A549 (cell line): ENCODE data around the gene EPHB6. TPM values are rescaled to one million over a fixed set of nuclear protein-coding genes. Genes with fewer than 3 reads are reported as not detected.
A peak's percentile ranks its signal among the peaks of the same experiment; 100 is the strongest.

Experiments
- ATAC-seq, 2 experiments: fragments of 200-7000 bp in 1 of 2; fragments of >200 bp in 1 of 2; cut with Nextera tagmentation in 1 of 2; cut with Tn5 transposase in 1 of 2; 3 replicates each; pipeline versions ENCODE4 v1.8.0 to v1.9.1; 2018 to 2020; ENCODE audit warnings: mild to moderate bottlenecking in 1 of 2, moderate library complexity in 1 of 2
- CTCF ChIA-PET: fragments of 300-600 bp; sonication (Branson Sonifier 250); formaldehyde crosslinking; extraction: SDS; loops from one replicate; lab custom pipeline; 2021; ENCODE audit warnings: antibody characterized with exemption, inconsistent platforms; lab: Yijun Ruan, JAX
- POLR2A ChIA-PET: fragments of 350-600 bp; formaldehyde crosslinking; extraction: SDS; loops from one replicate; lab custom pipeline; 2021; ENCODE audit warnings: antibody characterized with exemption, inconsistent platforms; lab: Yijun Ruan, JAX
- DNase-seq, 2 experiments: peaks; one replicate each; pipeline versions ENCODE4 v3.0.0 to v3.0.0-alpha.2; 2011 to 2016; ENCODE audit warnings: low read depth in 1 of 2, low spot score in 1 of 2
- FAIRE-seq: peaks from 2 replicates; lab custom pipeline; 2011; peaks lifted over from hg19 to GRCh38; lab: Jason Lieb, UNC
- H3K27ac ChIP-seq, 2 experiments: fragments of >200 bp; sonication (Bioruptor Twin); formaldehyde crosslinking; 3 replicates each; pipeline ENCODE4 v1.5.1; 2016 to 2017
- H3K4me1 ChIP-seq: fragments of >200 bp; sonication (Bioruptor Twin); formaldehyde crosslinking; 3 replicates; pipeline ENCODE4 v1.6.1; 2016
- H3K4me2 ChIP-seq: fragments of >200 bp; sonication (Bioruptor Twin); formaldehyde crosslinking; 3 replicates; pipeline ENCODE4 v1.6.1; 2016
- H3K4me3 ChIP-seq: fragments of >200 bp; sonication (Bioruptor Twin); formaldehyde crosslinking; 3 replicates; pipeline ENCODE4 v1.5.1; 2016
- H3K9me3 ChIP-seq: fragments of >200 bp; sonication (Bioruptor Twin); formaldehyde crosslinking; 3 replicates; pipeline ENCODE4 v1.6.1; 2016
- BHLHE40 ChIP-seq: IDR thresholded peaks from 2 replicates; pipeline ENCODE4 v1.6.1; 2012; ENCODE audit warnings: low read depth, low read length, inconsistent platforms
- CBX2 ChIP-seq: fragments of 200-600 bp; sonication (generic); IDR thresholded peaks from 2 replicates; pipeline ENCODE4 v1.6.1; 2016; ENCODE audit warnings: low read depth, mild to moderate bottlenecking, borderline replicate concordance
- EHF ChIP-seq: fragments of 250-450 bp; sonication (Bioruptor Pico); IDR thresholded peaks from 2 replicates; pipeline ENCODE4 v1.5.0; 2020; ENCODE audit warnings: mild to moderate bottlenecking
- ESRRA ChIP-seq: fragments of 150-350 bp; IDR thresholded peaks from 2 replicates; pipeline ENCODE4 v1.6.1; 2014; ENCODE audit warnings: mild to moderate bottlenecking, low read length, borderline replicate concordance
- FOSL2 ChIP-seq, 2 experiments: fragments of 450-650 bp in 1 of 2; fragments of >200 bp in 1 of 2; sonication (Bioruptor Twin) in 1 of 2; formaldehyde crosslinking; IDR thresholded peaks; 2 replicates each; pipeline versions ENCODE4 v1.5.0 to v1.6.1; 2016 to 2020; ENCODE audit warnings: mild to moderate bottlenecking in 1 of 2, moderate library complexity in 1 of 2
- FOXS1 ChIP-seq: fragments of 250-450 bp; sonication (Bioruptor Pico); IDR thresholded peaks from 2 replicates; pipeline ENCODE4 v1.5.0; 2020; ENCODE audit warnings: mild to moderate bottlenecking, moderate library complexity
- HES2 ChIP-seq: fragments of >200 bp; sonication (Bioruptor Twin); formaldehyde crosslinking; IDR thresholded peaks from 2 replicates; pipeline ENCODE4 v1.6.1; 2016
- HMGXB4 ChIP-seq: fragments of 250-450 bp; sonication (Bioruptor Pico); IDR thresholded peaks from 2 replicates; pipeline ENCODE4 v1.5.0; 2021; ENCODE audit warnings: mild to moderate bottlenecking, moderate library complexity, borderline replicate concordance
- HOXA7 ChIP-seq: fragments of 250-450 bp; sonication (Bioruptor Pico); IDR thresholded peaks from 2 replicates; pipeline ENCODE4 v1.5.0; 2020; ENCODE audit warnings: mild to moderate bottlenecking, moderate library complexity
- HOXB13 ChIP-seq: fragments of 250-450 bp; sonication (Bioruptor Pico); IDR thresholded peaks from 2 replicates; pipeline ENCODE4 v1.5.0; 2020; ENCODE audit warnings: low read depth, mild to moderate bottlenecking, moderate library complexity
- JUN ChIP-seq, 2 experiments: fragments of >200 bp; sonication (Bioruptor Twin); formaldehyde crosslinking; IDR thresholded peaks; 2 replicates in 1 of 2; 3 replicates in 1 of 2; pipeline ENCODE4 v1.6.1; 2016 to 2017
- JUNB ChIP-seq: fragments of >200 bp; sonication (Bioruptor Twin); formaldehyde crosslinking; IDR thresholded peaks from 2 replicates; pipeline ENCODE4 v1.6.1; 2016
- KDM1A ChIP-seq: fragments of 200-600 bp; sonication (generic); IDR thresholded peaks from 2 replicates; pipeline ENCODE4 v1.6.1; 2016; ENCODE audit warnings: low read depth, mild to moderate bottlenecking
- MAZ ChIP-seq: fragments of 150-350 bp; IDR thresholded peaks from 2 replicates; pipeline ENCODE4 v1.6.1; 2014; ENCODE audit warnings: antibody characterized with exemption, low read depth, low read length, borderline replicate concordance
- MYC ChIP-seq: IDR thresholded peaks from 2 replicates; pipeline ENCODE4 v1.6.1; 2012; ENCODE audit warnings: mild to moderate bottlenecking, inconsistent platforms, low read length, improper control_type of control experiment, borderline replicate concordance
- NPAS2 ChIP-seq: fragments of 250-450 bp; sonication (Bioruptor Pico); IDR thresholded peaks from 2 replicates; pipeline ENCODE4 v1.8.0; 2022; ENCODE audit warnings: mild to moderate bottlenecking, moderate library complexity, borderline replicate concordance
- NR3C1 ChIP-seq: fragments of >200 bp; sonication (Bioruptor Twin); formaldehyde crosslinking; IDR thresholded peaks from 3 replicates; pipeline ENCODE4 v1.6.1; 2017
- PHF8 ChIP-seq: fragments of 200-600 bp; sonication (generic); IDR thresholded peaks from 2 replicates; pipeline ENCODE4 v1.6.1; 2016; ENCODE audit warnings: low read depth, mild to moderate bottlenecking, antibody characterized with exemption, moderate library complexity, borderline replicate concordance
- POLR2AphosphoS2 ChIP-seq: conservative IDR thresholded peaks from 2 replicates; pipeline ENCODE4 v1.6.1; 2012; ENCODE audit warnings: low read length, improper control_type of control experiment, inconsistent platforms
- RFX5 ChIP-seq: fragments of 450-650 bp; IDR thresholded peaks from 2 replicates; pipeline ENCODE4 v1.7.1; 2014; ENCODE audit warnings: antibody characterized with exemption, mild to moderate bottlenecking, moderate library complexity
- RNF2 ChIP-seq: fragments of 200-600 bp; sonication (generic); IDR thresholded peaks from 2 replicates; pipeline ENCODE4 v1.6.1; 2016; ENCODE audit warnings: low read depth, mild to moderate bottlenecking, antibody characterized with exemption, moderate library complexity, borderline replicate concordance
- TFCP2L1 ChIP-seq: fragments of 250-450 bp; sonication (Bioruptor Pico); IDR thresholded peaks from 2 replicates; pipeline ENCODE4 v1.5.0; 2021; ENCODE audit warnings: mild to moderate bottlenecking
- TP53 ChIP-seq: fragments of 250-450 bp; sonication (Bioruptor Pico); IDR thresholded peaks from 2 replicates; pipeline ENCODE4 v1.5.0; 2021; ENCODE audit warnings: mild to moderate bottlenecking, moderate library complexity
- ZFP36 ChIP-seq: fragments of 450-650 bp; IDR thresholded peaks from 2 replicates; pipeline ENCODE4 v1.6.1; 2014; ENCODE audit warnings: borderline replicate concordance; ENCODE audit not compliant: partially characterized antibody
- WGBS: methylation state at CpG from one replicate; pipeline ENCODE4 v1.1.6; 2017; ENCODE audit errors: missing lambda C conversion rate; 5-methylcytosine and 5-hydroxymethylcytosine counted together
- polyA plus RNA-seq, 4 experiments: library from polyadenylated mRNA; depleted of rRNA in 3 of 4; stranded (reverse); fragments of >200 nt; fragmentation: RNase III in 1 of 4; extraction: RNeasy Plus Mini Kit Qiagen cat#74134 plus additional on column Dnase treatment in 1 of 4; gene quantifications; 2 replicates in 3 of 4; 3 replicates in 1 of 4; pipeline ENCODE4 v1.2.3, GENCODE V29; 2011 to 2017

The EPHB6 gene
- polyA plus RNA-seq, 2 of the 4 experiments (the other 2 are of a cell fraction), result 0.26 to 0.37 TPM

- POLR2A ChIA-PET, result no interaction called here
- peak in 1 of 2 experiments; percentile 36; a peak in 2 of 6 replicates for ATAC-seq
- CTCF ChIA-PET, result no interaction called here
- no peaks in the 10 kb centered on the region for H3K4me1 ChIP-seq
- no peak for DNase-seq
- WGBS, result 26% methylated on average over 8 of the region's 16 CpGs
- H3K4me3 ChIP-seq, result no peak within 1 kb of the TSS
- TF ChIP-seq MYC (no peak), RFX5 (no peak), FOSL2 (IDR thresholded peaks at IDR 0.05) (no peak), FOSL2 (CRISPR knock-in tag; IDR thresholded peaks at IDR 0.05) (no peak), ZFP36 (no peak), HES2 (no peak), NR3C1 (no peak), ESRRA (no peak), TP53 (CRISPR knock-in tag) (no peak), TFCP2L1 (CRISPR knock-in tag) (no peak), JUNB (no peak), NPAS2 (no peak), MAZ (no peak), HOXA7 (no peak), BHLHE40 (no peak), PHF8 (no peak), FOXS1 (no peak), RNF2 (no peak), EHF (CRISPR knock-in tag) (no peak)
- TF ChIP-seq, all 56 proteins: peak for 0
- no peak within 1 kb of the TSS for H3K27ac ChIP-seq
- no peak for FAIRE-seq
- no peak within 1 kb of the TSS for H3K4me2 ChIP-seq
- no peaks in the 10 kb centered on the region for H3K9me3 ChIP-seq
Observed at GRCh38 chr7:142885311-142886230, 30.7 kb downstream of the EPHB6 start, which contains the start of gene TRPV6. Gene TRPV6, minus strand, starts transcription at chr7:142885745.

- FAIRE-seq (no peak), ATAC-seq (no peak), DNase-seq (no peak)
- Histone ChIP-seq H3K4me3 (no peak overlapping the region), H3K9me3 (no peaks in the 10 kb centered on the region), H3K4me1 (no peaks in the 10 kb centered on the region), H3K27ac (no peak overlapping the region), H3K4me2 (no peak overlapping the region)
- no peak for TF ChIP-seq HMGXB4 (CRISPR knock-in tag)
- no peak for TF ChIP-seq HOXB13 (CRISPR knock-in tag)
- no peak for TF ChIP-seq POLR2AphosphoS2
- TF ChIP-seq CBX2, result no peak
- no peak for TF ChIP-seq RFX5
- TF ChIP-seq JUN (IDR thresholded peaks at IDR 0.05), result no peak
- TF ChIP-seq FOXS1, result no peak
- no peak for TF ChIP-seq KDM1A
- ChIA-PET CTCF (no interaction called here), POLR2A (no interaction called here)
- WGBS, result 48% methylated on average over 7 of the region's 7 CpGs
Observed at GRCh38 chr7:142886866-142887265, 32.0 kb downstream of the EPHB6 start.
